Measurements from ENCODE around the gene SORL1. TPM values are rescaled to one million over a fixed set of nuclear protein-coding genes. Genes with fewer than 3 reads are reported as not detected.
A peak's percentile ranks its signal among the peaks of the same experiment; 100 is the strongest.

The SORL1 gene
- total RNA-seq, 1 donor from 2014 or later = 46.0 TPM

GRCh38 chr11:121512468-121513465 lies 60.7 kb downstream of the SORL1 start:
- Histone ChIP-seq H3K4me3 (no peak overlapping the region), H3K79me2 (ENCODE audit: low read depth) (peaks cover 7% of the 10 kb centered on the region), H3K27ac (no peak overlapping the region), H3K9me3 (ENCODE audit: low read depth) (no peaks in the 10 kb centered on the region), H2AFZ (replicated peaks) (no peak overlapping the region), H3K27me3 (no peaks in the 10 kb centered on the region), H3F3A (ENCODE audit: low read depth) (peaks cover 24% of the 10 kb centered on the region), H3K36me3 (peaks cover under 1% of the 10 kb centered on the region), H4K20me1 (ENCODE audit: low read depth) (peaks cover 3% of the 10 kb centered on the region), H3K4me2 (no peak overlapping the region), H3K9ac (no peak overlapping the region), H3K4me1 (peaks cover 36% of the 10 kb centered on the region)
- Mint-ChIP-seq H3K36me3 (peaks cover 4% of the 10 kb centered on the region), H3K4me3 (no peak overlapping the region), H3K4me1 (peaks cover 21% of the 10 kb centered on the region), H3K27ac (no peak overlapping the region), H3K9me3 (peaks cover 1% of the 10 kb centered on the region), H3K27me3 (ENCODE audit: insufficient read depth, low read depth) (no peaks in the 10 kb centered on the region)
- no peak for DNase-seq (ENCODE audit: low spot score)
- TF ChIP-seq EZH2 (IDR thresholded peaks at IDR 0.05) = no peak
- no peak for TF ChIP-seq CTCF (IDR thresholded peaks at IDR 0.05)
- TF ChIP-seq EZH2phosphoT487 (IDR thresholded peaks at IDR 0.05) = no peak

GRCh38 chr11:121513807-121514206 lies 61.7 kb downstream of the SORL1 start:
- Histone ChIP-seq H3K27ac (no peak overlapping the region), H2AFZ (replicated peaks) (no peak overlapping the region), H3K4me2 (no peak overlapping the region), H3F3A (ENCODE audit: low read depth) (peaks cover 13% of the 10 kb centered on the region), H3K4me1 (peaks cover 27% of the 10 kb centered on the region), H4K20me1 (ENCODE audit: low read depth) (peaks cover 3% of the 10 kb centered on the region), H3K9ac (no peak overlapping the region), H3K4me3 (no peak overlapping the region), H3K27me3 (no peaks in the 10 kb centered on the region), H3K9me3 (ENCODE audit: low read depth) (no peaks in the 10 kb centered on the region), H3K36me3 (no peaks in the 10 kb centered on the region), H3K79me2 (ENCODE audit: low read depth) (peaks cover 6% of the 10 kb centered on the region)
- no peaks in the 10 kb centered on the region for H3K9me3 Mint-ChIP-seq
- H3K4me1 Mint-ChIP-seq = peaks cover 13% of the 10 kb centered on the region
- H3K27me3 Mint-ChIP-seq (ENCODE audit: insufficient read depth, low read depth) = peaks cover 2% of the 10 kb centered on the region
- DNase-seq (ENCODE audit: low spot score) = no peak
- H3K4me3 Mint-ChIP-seq = no peak overlapping the region
- H3K27ac Mint-ChIP-seq = no peak overlapping the region
- TF ChIP-seq EZH2phosphoT487 (IDR thresholded peaks at IDR 0.05) = no peak
- H3K36me3 Mint-ChIP-seq = peaks cover 2% of the 10 kb centered on the region

GRCh38 chr11:121514432-121515334 lies 62.6 kb downstream of the SORL1 start:
- H3K4me1 ChIP-seq = peaks cover 18% of the 10 kb centered on the region
- Mint-ChIP-seq H3K4me1 (peaks cover 8% of the 10 kb centered on the region), H3K9me3 (no peaks in the 10 kb centered on the region), H3K27me3 (ENCODE audit: insufficient read depth, low read depth) (peaks cover 2% of the 10 kb centered on the region), H3K27ac (peak overlapping the region; percentile 64), H3K4me3 (no peak overlapping the region), H3K36me3 (peaks cover 2% of the 10 kb centered on the region)
- peak overlapping the region; percentile 53 for H3K27ac ChIP-seq
- peak; percentile 36 for DNase-seq (ENCODE audit: low spot score)
- no peaks in the 10 kb centered on the region for H3K9me3 ChIP-seq (ENCODE audit: low read depth)
- no peaks in the 10 kb centered on the region for H3K36me3 ChIP-seq
- H2AFZ ChIP-seq (replicated peaks) = no peak overlapping the region
- H3K27me3 ChIP-seq = no peaks in the 10 kb centered on the region
- no peak overlapping the region for H3K4me3 ChIP-seq
- peak overlapping the region; percentile 26 for H3K4me2 ChIP-seq
- H3F3A ChIP-seq (ENCODE audit: low read depth) = peaks cover 9% of the 10 kb centered on the region
- no peak for TF ChIP-seq EZH2phosphoT487 (IDR thresholded peaks at IDR 0.05)
- TF ChIP-seq EZH2 (IDR thresholded peaks at IDR 0.05) = no peak
- TF ChIP-seq CTCF (IDR thresholded peaks at IDR 0.05) = no peak
- peaks cover 6% of the 10 kb centered on the region for H3K79me2 ChIP-seq (ENCODE audit: low read depth)
- no peak overlapping the region for H3K9ac ChIP-seq
- peaks cover 3% of the 10 kb centered on the region for H4K20me1 ChIP-seq (ENCODE audit: low read depth)
